ENCODE results near the gene LINGO4. TPM values are rescaled to one million over a fixed set of nuclear protein-coding genes. Genes with fewer than 3 reads are reported as not detected.

LINGO4 gene
- total and polyA plus RNA-seq, 3 donors from 2014 or later: 1.4 to 3.5 (median 3.1) TPM

GRCh38 chr1:151851886-151852285 is 46.7 kb upstream of the LINGO4 start:
- intact Hi-C loops (cut with DNase I; ENCODE audit: low total_unique reads): no loop called here
- 79 to 84% methylated on average over 6 to 8 of the region's 8 CpGs for WGBS, 2 donors
- H3K36me3 ChIP-seq (ENCODE audit: low read depth, missing control alignments): no peaks in the 10 kb centered on the region
- H3K27ac ChIP-seq: no peak overlapping the region
- peaks cover 9% of the 10 kb centered on the region for H3K4me1 ChIP-seq
- TF ChIP-seq CTCF (IDR thresholded peaks at IDR 0.05) (no peak), POLR2A (IDR thresholded peaks at IDR 0.05) (no peak)
- H3K9me3 ChIP-seq: no peaks in the 10 kb centered on the region
- H3K4me3 ChIP-seq: no peak overlapping the region
- H3K27me3 ChIP-seq: no peaks in the 10 kb centered on the region
- no peak for DNase-seq

GRCh38 chr1:151849871-151850270 is 44.7 kb upstream of the LINGO4 start:
- Histone ChIP-seq H3K36me3 (ENCODE audit: low read depth, missing control alignments) (no peaks in the 10 kb centered on the region), H3K27me3 (no peaks in the 10 kb centered on the region), H3K9me3 (no peaks in the 10 kb centered on the region), H3K27ac (no peak overlapping the region), H3K4me1 (no peaks in the 10 kb centered on the region), H3K4me3 (no peak overlapping the region)
- TF ChIP-seq CTCF (IDR thresholded peaks at IDR 0.05): no peak
- TF ChIP-seq POLR2A (IDR thresholded peaks at IDR 0.05): no peak
- no peak for DNase-seq
- intact Hi-C loops (cut with DNase I; ENCODE audit: low total_unique reads): no loop called here

- no peak overlapping the region for H3K27ac ChIP-seq
- H3K27me3 ChIP-seq: no peaks in the 10 kb centered on the region
- H3K36me3 ChIP-seq (ENCODE audit: low read depth, missing control alignments): no peaks in the 10 kb centered on the region
- 74 to 84% methylated on average over 3 of the region's 3 CpGs for WGBS, 2 donors
- intact Hi-C loops (cut with DNase I; ENCODE audit: low total_unique reads): no loop called here
- no peak for TF ChIP-seq CTCF (IDR thresholded peaks at IDR 0.05)
- TF ChIP-seq POLR2A (IDR thresholded peaks at IDR 0.05): no peak
- H3K9me3 ChIP-seq: no peaks in the 10 kb centered on the region
- H3K4me3 ChIP-seq: no peak overlapping the region
- no peaks in the 10 kb centered on the region for H3K4me1 ChIP-seq
- no peak for DNase-seq
Observed at GRCh38 chr1:151849126-151849525, 43.9 kb upstream of the LINGO4 start.

GRCh38 chr1:151847867-151848596 is 42.8 kb upstream of the LINGO4 start:
- WGBS, 2 donors: 64 to 78% methylated on average over 7 to 11 of the region's 11 CpGs

More at GRCh38 chr1:151847867-151848596, 42.8 kb upstream of the LINGO4 start:
- TF ChIP-seq POLR2A (IDR thresholded peaks at IDR 0.05) (no peak), CTCF (IDR thresholded peaks at IDR 0.05) (no peak)
- Histone ChIP-seq H3K4me3 (no peak overlapping the region), H3K27ac (no peak overlapping the region), H3K36me3 (ENCODE audit: low read depth, missing control alignments) (no peaks in the 10 kb centered on the region), H3K27me3 (no peaks in the 10 kb centered on the region), H3K9me3 (no peaks in the 10 kb centered on the region), H3K4me1 (no peaks in the 10 kb centered on the region)
- intact Hi-C loops (cut with DNase I; ENCODE audit: low total_unique reads): no loop called here
- peak; percentile 4 for DNase-seq
